GM18511 (cell line): Measurements from ENCODE around the gene GALR2.

Experiments
- ATAC-seq: cut with Tn5 transposase; IDR thresholded peaks from one replicate; pipeline ENCODE4 v1.9.1; 2021; ENCODE audit warnings: mild to moderate bottlenecking, moderate library complexity; ENCODE audit not compliant: unreplicated experiment

The GALR2 gene

DNA sequence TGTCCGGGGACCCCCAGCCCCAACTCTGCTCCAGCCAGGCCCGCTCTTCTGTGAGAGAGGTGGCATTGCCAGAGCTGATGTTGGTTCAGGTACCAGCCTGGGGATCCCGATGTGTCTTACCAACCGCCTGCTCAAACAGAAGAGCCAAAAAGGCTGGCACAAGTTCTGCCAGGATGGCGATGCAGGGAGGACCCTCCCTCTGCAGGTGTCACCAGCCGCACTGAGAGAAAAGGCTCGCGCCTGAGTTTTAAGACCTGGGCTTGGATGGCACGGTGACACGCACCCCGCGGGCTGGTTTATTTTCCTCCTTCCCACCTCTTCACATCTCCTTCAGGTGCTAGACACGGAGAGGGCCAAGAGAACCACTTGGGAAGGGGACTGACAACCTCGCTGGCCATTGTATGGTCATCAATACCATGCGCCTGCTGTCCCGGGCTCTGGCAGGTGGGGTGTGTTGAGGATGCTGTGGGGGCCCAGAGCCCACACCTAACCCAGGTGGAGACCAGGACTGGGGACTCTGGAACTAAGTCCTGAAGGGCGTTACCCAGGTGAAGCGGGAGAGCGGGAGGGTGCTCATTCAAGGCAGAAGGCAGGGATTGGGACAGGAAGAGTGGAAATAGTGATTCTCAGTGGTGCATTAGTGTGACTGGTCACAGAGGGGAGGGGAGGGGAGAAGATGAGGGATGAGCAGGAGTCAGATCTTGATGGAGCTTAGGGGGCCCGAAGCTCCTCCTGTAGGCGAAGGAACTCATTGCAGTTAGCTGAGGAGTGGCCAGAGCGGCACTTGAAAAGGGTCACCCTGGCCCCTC lies 50.2 kb downstream of the GALR2 start:
- ATAC-seq, result no peak

DNA sequence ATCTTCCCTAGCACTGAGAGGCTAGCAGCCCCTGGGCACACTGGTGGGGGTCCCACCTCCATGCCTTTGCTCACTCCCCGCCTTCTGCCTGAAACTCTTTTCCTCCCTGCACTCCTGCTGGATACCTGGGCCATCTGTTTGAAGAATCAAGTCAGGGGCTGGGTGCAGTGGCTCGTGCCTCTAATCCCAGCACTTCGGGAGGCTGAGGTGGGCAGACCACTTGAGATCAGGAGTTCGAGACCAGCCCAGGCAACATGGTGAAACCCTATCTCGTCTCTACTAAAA lies 50.8 kb downstream of the GALR2 start:
- no peak for ATAC-seq

DNA sequence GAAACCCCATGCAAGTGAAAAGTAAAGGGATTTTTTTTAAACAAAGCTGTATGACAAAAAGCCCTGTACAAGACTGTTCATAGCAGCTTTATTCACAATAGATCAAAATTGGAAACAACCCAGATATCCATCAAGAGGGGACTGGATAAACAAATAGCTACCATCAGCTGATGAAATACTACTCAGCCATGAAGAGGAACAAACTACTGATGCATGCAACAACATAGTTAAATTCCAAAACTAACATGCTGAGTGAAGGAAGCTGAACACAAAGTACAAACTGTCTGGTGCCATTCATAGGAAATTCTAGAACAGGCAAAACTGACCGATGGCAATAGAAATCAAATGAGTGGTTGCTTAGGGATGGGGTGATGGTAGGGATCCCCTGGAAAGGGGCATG lies 51.3 kb downstream of the GALR2 start:
- ATAC-seq, result no peak
